AG04450 (cell line): ENCODE results near the gene PCDHA1. TPM values are rescaled to one million over a fixed set of nuclear protein-coding genes. Genes with fewer than 3 reads are reported as not detected.
A peak's percentile ranks its signal among the peaks of the same experiment; 100 is the strongest.

Experiments
- CTCF ChIA-PET: fragments of 300-600, 350-600 bp; formaldehyde crosslinking; extraction: SDS; loops from one replicate; lab custom pipeline; 2022; ENCODE audit warnings: antibody characterized with exemption, inconsistent platforms; lab: Charles Lee
- POLR2A ChIA-PET: fragments of 350-600 bp; formaldehyde crosslinking; extraction: SDS; loops from one replicate; lab custom pipeline; 2021; ENCODE audit warnings: antibody characterized with exemption, inconsistent platforms; lab: Yijun Ruan, JAX
- DNase-seq: peaks from one replicate; pipeline ENCODE4 v3.0.0-alpha.2; 2011; ENCODE audit warnings: low read depth, low spot score
- H3K27ac ChIP-seq: one replicate; pipeline ENCODE4 v1.5.1; 2012; ENCODE audit warnings: low read depth, low read length, control low read depth
- H3K27me3 ChIP-seq: one replicate; pipeline ENCODE4 v1.6.0; 2012; ENCODE audit warnings: low read length; ENCODE audit not compliant: control insufficient read depth, insufficient read depth
- H3K4me3 ChIP-seq: 2 replicates; pipeline ENCODE4 v1.5.1; 2011; ENCODE audit warnings: mild to moderate bottlenecking, low read depth, low read length, control low read depth
- H3K9me3 ChIP-seq: 2 replicates; pipeline ENCODE4 v1.5.1; 2012; ENCODE audit warnings: low read length; ENCODE audit not compliant: control insufficient read depth, insufficient read depth
- CTCF ChIP-seq: IDR thresholded peaks from 2 replicates; pipeline ENCODE4 v1.5.1; 2011; ENCODE audit warnings: low read depth, low read length, control low read depth, inconsistent platforms
- polyA plus RNA-seq: library from polyadenylated mRNA; depleted of rRNA; stranded (reverse); fragments of >200 nt; gene quantifications from 2 replicates; pipeline ENCODE4 v1.2.3, GENCODE V29; 2011

The PCDHA1 gene
- polyA plus RNA-seq, 1 experiment = 0.09 TPM

- H3K4me3 ChIP-seq = no peak overlapping the region
- peaks cover 26% of the 10 kb centered on the region for H3K9me3 ChIP-seq
- POLR2A ChIA-PET = no interaction called here
- no peak for TF ChIP-seq CTCF
- no peak overlapping the region for H3K27ac ChIP-seq
- CTCF ChIA-PET = no interaction called here
- H3K27me3 ChIP-seq = no peaks in the 10 kb centered on the region
- DNase-seq = no peak
Measured at GRCh38 chr5:140923601-140924000, 137.7 kb downstream of the PCDHA1 start.

- no peak for TF ChIP-seq CTCF
- Histone ChIP-seq H3K27me3 (no peaks in the 10 kb centered on the region), H3K4me3 (peak within 1 kb of the TSS; percentile 18), H3K9me3 (peaks cover 26% of the 10 kb centered on the region), H3K27ac (no peak within 1 kb of the TSS)
- DNase-seq = no peak
- POLR2A ChIA-PET = no interaction called here
- CTCF ChIA-PET = no interaction called here
Measured at GRCh38 chr5:140925806-140926442, 140.0 kb downstream of the PCDHA1 start, which contains the start of gene PCDHAC1. TSS of gene PCDHAC1 (plus strand) at chr5:140926299. CDS start at chr5:140926893, 594 bp downstream.

- DNase-seq = no peak
- Histone ChIP-seq H3K27me3 (no peaks in the 10 kb centered on the region), H3K9me3 (peaks cover 26% of the 10 kb centered on the region), H3K4me3 (peak overlapping the region; percentile 18), H3K27ac (no peak overlapping the region)
- ChIA-PET CTCF (no interaction called here), POLR2A (no interaction called here)
- no peak for TF ChIP-seq CTCF
Measured at GRCh38 chr5:140926443-140927227, 140.7 kb downstream of the PCDHA1 start.

GRCh38 chr5:140927228-140927573 is 141.3 kb downstream of the PCDHA1 start:
- Histone ChIP-seq H3K9me3 (peaks cover 26% of the 10 kb centered on the region), H3K27me3 (no peaks in the 10 kb centered on the region), H3K27ac (no peak overlapping the region), H3K4me3 (no peak overlapping the region)
- CTCF ChIA-PET = no interaction called here
- TF ChIP-seq CTCF = no peak
- POLR2A ChIA-PET = no interaction called here
- no peak for DNase-seq

GRCh38 chr5:140934964-140935606 is 149.1 kb downstream of the PCDHA1 start:
- TF ChIP-seq CTCF = no peak
- ChIA-PET CTCF (no interaction called here), POLR2A (no interaction called here)
- no peaks in the 10 kb centered on the region for H3K27me3 ChIP-seq
- no peak overlapping the region for H3K4me3 ChIP-seq
- H3K9me3 ChIP-seq = no peaks in the 10 kb centered on the region; the same call in 1 of the 2 replicates
- no peak for DNase-seq
- H3K27ac ChIP-seq = no peak overlapping the region
